H1 (cell line): Measurements from ENCODE around the gene RASGEF1B. TPM values are rescaled to one million over a fixed set of nuclear protein-coding genes. Genes with fewer than 3 reads are reported as not detected.

Experiments used
- CTCF ChIA-PET: fragments of 300-600 bp; sonication (Branson Sonifier 250); formaldehyde crosslinking; loops from one replicate; lab custom pipeline; 2021; ENCODE audit not compliant: partially characterized antibody; lab: Charles Lee
- POLR2A ChIA-PET: fragments of 300-600 bp; sonication (Branson Sonifier 250); formaldehyde crosslinking; loops from one replicate; lab custom pipeline; 2021; ENCODE audit warnings: inconsistent platforms; ENCODE audit not compliant: partially characterized antibody; lab: Charles Lee
- DNase-seq, 2 experiments: peaks; one replicate each; pipeline versions ENCODE4 v3.0.0 to v3.0.0-alpha.2; 2010 to 2022; ENCODE audit warnings: low spot score in 2 of 2, low read depth in 1 of 2, mixed read lengths in 1 of 2
- FAIRE-seq: peaks from 2 replicates; lab custom pipeline; 2011; peaks lifted over from hg19 to GRCh38; lab: Jason Lieb, UNC
- H2AFZ ChIP-seq: 2 replicates; pipeline ENCODE4 v1.8.1; 2012; ENCODE audit warnings: low read length, inconsistent platforms
- H2AK5ac ChIP-seq: 2 replicates; pipeline ENCODE4 v1.6.1; 2013; ENCODE audit warnings: low read depth, low read length
- H2BK120ac ChIP-seq: replicated peaks from 2 replicates; pipeline ENCODE3; 2013; ENCODE audit warnings: low read depth, low read length, inconsistent platforms
- H2BK12ac ChIP-seq: 2 replicates; pipeline ENCODE4 v1.6.1; 2013; ENCODE audit warnings: low read depth, low read length
- H2BK15ac ChIP-seq: 2 replicates; pipeline ENCODE4 v1.6.1; 2013; ENCODE audit warnings: low read length
- H2BK20ac ChIP-seq: 2 replicates; pipeline ENCODE4 v1.6.1; 2013; ENCODE audit warnings: low read length
- H2BK5ac ChIP-seq: 2 replicates; pipeline ENCODE4 v1.6.1; 2013; ENCODE audit warnings: low read depth, low read length
- H3K14ac ChIP-seq: 2 replicates; pipeline ENCODE4 v1.6.1; 2013; ENCODE audit warnings: inconsistent platforms; ENCODE audit not compliant: insufficient read length
- H3K18ac ChIP-seq: 2 replicates; pipeline ENCODE4 v1.6.1; 2013; ENCODE audit warnings: low read length; ENCODE audit errors: extremely low read depth
- H3K23ac ChIP-seq: 2 replicates; pipeline ENCODE4 v1.6.1; 2013; ENCODE audit warnings: inconsistent platforms; ENCODE audit not compliant: insufficient read length
- H3K23me2 ChIP-seq: 2 replicates; pipeline ENCODE4 v1.6.1; 2013; ENCODE audit warnings: low read depth, low read length
- H3K27ac ChIP-seq: 2 replicates; pipeline ENCODE4 v1.6.1; 2011; ENCODE audit warnings: low read depth, low read length, inconsistent platforms
- H3K27me3 ChIP-seq, 4 experiments: replicated peaks in 1 of 4; 1 replicate in 1 of 4; 2 replicates in 3 of 4; pipeline versions ENCODE4 v1.6.1 to v1.8.1; 2011 to 2013; ENCODE audit warnings: low read length in 3 of 4, mild to moderate bottlenecking in 3 of 4, inconsistent platforms in 2 of 4, mixed read lengths in 2 of 4, moderate library complexity in 1 of 4; ENCODE audit not compliant: control insufficient read depth in 3 of 4, insufficient read depth in 3 of 4; ENCODE audit errors: extremely low read depth in 1 of 4
- H3K36me3 ChIP-seq, 4 experiments: 2 replicates each; pipeline versions ENCODE4 v1.6.1 to v1.8.1; 2011 to 2013; ENCODE audit warnings: mild to moderate bottlenecking in 4 of 4, low read length in 3 of 4, moderate library complexity in 2 of 4, control low read depth in 1 of 4, inconsistent platforms in 1 of 4; ENCODE audit not compliant: insufficient read depth in 4 of 4, control insufficient read depth in 2 of 4
- H3K4ac ChIP-seq: replicated peaks from 2 replicates; pipeline ENCODE3; 2013; ENCODE audit warnings: low read length, low read depth, mixed read lengths, inconsistent platforms; ENCODE audit not compliant: insufficient read length
- H3K4me1 ChIP-seq, 4 experiments: replicated peaks in 1 of 4; 1 replicate in 1 of 4; 2 replicates in 3 of 4; pipeline versions ENCODE4 v1.6.1 to v1.8.1; 2011 to 2013; ENCODE audit warnings: low read length in 3 of 4, inconsistent platforms in 2 of 4, mixed read lengths in 1 of 4; ENCODE audit not compliant: insufficient read depth in 4 of 4, control insufficient read depth in 3 of 4
- H3K4me2 ChIP-seq, 2 experiments: 2 replicates each; pipeline versions ENCODE4 v1.6.1 to v1.8.1; 2011 to 2013; ENCODE audit warnings: low read depth in 2 of 2, low read length in 2 of 2, control low read depth in 1 of 2, inconsistent platforms in 1 of 2, mild to moderate bottlenecking in 1 of 2; ENCODE audit not compliant: insufficient read depth in 1 of 2
- H3K4me3 ChIP-seq, 4 experiments: fragments of 200-600, 300-600 bp in 1 of 4; sonication (generic), shearing (Covaris generic), sonication (Bioruptor Twin) in 1 of 4; 2 replicates each; pipeline versions ENCODE4 v1.5.1 to v1.8.1; 2011 to 2016; ENCODE audit warnings: low read length in 4 of 4, low read depth in 3 of 4, control low read depth in 2 of 4, inconsistent platforms in 2 of 4, mild to moderate bottlenecking in 2 of 4, mixed read lengths in 1 of 4, moderate library complexity in 1 of 4; ENCODE audit not compliant: insufficient read depth in 2 of 4; ENCODE audit errors: extremely low read depth in 1 of 4
- H3K56ac ChIP-seq: replicated peaks from 2 replicates; pipeline ENCODE3; 2013; ENCODE audit warnings: low read depth, mild to moderate bottlenecking, mixed read lengths, low read length, inconsistent platforms; ENCODE audit not compliant: insufficient read length
- H3K79me1 ChIP-seq: 2 replicates; pipeline ENCODE4 v1.6.1; 2013; ENCODE audit warnings: low read depth, low read length, control low read depth
- H3K79me2 ChIP-seq, 2 experiments: 2 replicates each; pipeline versions ENCODE4 v1.6.1 to v1.8.1; 2012 to 2013; ENCODE audit warnings: low read length in 2 of 2, mild to moderate bottlenecking in 2 of 2, inconsistent platforms in 1 of 2; ENCODE audit not compliant: insufficient read depth in 2 of 2, control insufficient read depth in 1 of 2
- H3K9ac ChIP-seq, 4 experiments: replicated peaks in 1 of 4; 1 replicate in 1 of 4; 2 replicates in 3 of 4; pipeline versions ENCODE4 v1.6.1 to v1.8.1; 2011 to 2013; ENCODE audit warnings: low read depth in 3 of 4, low read length in 3 of 4, control low read depth in 2 of 4, mild to moderate bottlenecking in 2 of 4, moderate library complexity in 2 of 4, inconsistent platforms in 1 of 4; ENCODE audit errors: extremely low read depth in 1 of 4
- H3K9me3 ChIP-seq, 2 experiments: 2 replicates each; pipeline versions ENCODE4 v1.6.1 to v1.8.1; 2012 to 2013; ENCODE audit warnings: mild to moderate bottlenecking in 2 of 2, moderate library complexity in 2 of 2, control low read depth in 1 of 2, inconsistent platforms in 1 of 2, low read depth in 1 of 2, low read length in 1 of 2, mixed read lengths in 1 of 2; ENCODE audit not compliant: insufficient read depth in 2 of 2
- H4K20me1 ChIP-seq, 2 experiments: replicated peaks in 1 of 2; 2 replicates each; pipeline versions ENCODE3 to v1.8.1; 2011 to 2013; ENCODE audit warnings: inconsistent platforms in 2 of 2, low read length in 2 of 2, mild to moderate bottlenecking in 1 of 2; ENCODE audit not compliant: insufficient read depth in 2 of 2, control insufficient read depth in 1 of 2
- H4K5ac ChIP-seq: 2 replicates; pipeline ENCODE4 v1.6.1; 2013; ENCODE audit warnings: low read length, low read depth, mixed read lengths, inconsistent platforms; ENCODE audit not compliant: insufficient read length
- H4K8ac ChIP-seq: 2 replicates; pipeline ENCODE4 v1.8.0; 2013; ENCODE audit warnings: mild to moderate bottlenecking, moderate library complexity, low read length, inconsistent platforms; ENCODE audit not compliant: insufficient read depth; ENCODE audit errors: extremely low read depth
- H4K91ac ChIP-seq: replicated peaks from 2 replicates; pipeline ENCODE3; 2013; ENCODE audit warnings: low read length, mixed read lengths, inconsistent platforms; ENCODE audit not compliant: insufficient read length
- ASH2L ChIP-seq: fragments of 200-600, 300-600 bp; sonication (generic); IDR thresholded peaks from one replicate; pipeline ENCODE4 v1.7.1; 2017; ENCODE audit warnings: low read length
- ATF2 ChIP-seq: IDR thresholded peaks from 2 replicates; pipeline ENCODE4 v1.6.1; 2012; ENCODE audit warnings: low read length, inconsistent platforms
- CEBPB ChIP-seq: IDR thresholded peaks from 2 replicates; pipeline ENCODE4 v1.6.1; 2012; ENCODE audit warnings: low read depth, low read length
- JUN ChIP-seq: IDR thresholded peaks from 2 replicates; pipeline ENCODE4 v1.6.1; 2011; ENCODE audit warnings: low read depth, mild to moderate bottlenecking, improper control_type of control experiment, low read length
- KDM5A ChIP-seq: fragments of 200-600 bp; IDR thresholded peaks from 2 replicates; pipeline ENCODE4 v1.7.1; 2012; ENCODE audit warnings: mild to moderate bottlenecking, low read length, inconsistent platforms, mixed read lengths
- SIRT6 ChIP-seq: IDR thresholded peaks from one replicate; pipeline ENCODE4 v1.7.1; 2012; ENCODE audit warnings: low read length, inconsistent platforms
- TAF1 ChIP-seq: IDR thresholded peaks from 2 replicates; pipeline ENCODE4 v1.6.1; 2011; ENCODE audit warnings: mild to moderate bottlenecking, low read depth, low read length
- WGBS, 2 experiments: shearing (Covaris generic) in 1 of 2; methylation state at CpG; one replicate each; pipeline versions ENCODE4 v1.1.6 to v1.1.7; 2013 to 2015; ENCODE audit warnings: low lambda C conversion rate in 2 of 2, mixed read lengths in 2 of 2, inconsistent platforms in 1 of 2, low coverage in 1 of 2, missing lambda C conversion rate in 1 of 2; ENCODE audit not compliant: insufficient replicate concordance in 2 of 2, insufficient coverage in 1 of 2, insufficient read length in 1 of 2; ENCODE audit errors: extremely low coverage in 1 of 2, missing lambda C conversion rate in 1 of 2; 5-methylcytosine and 5-hydroxymethylcytosine counted together
- polyA plus RNA-seq, 7 experiments: library from polyadenylated mRNA; depleted of rRNA in 3 of 7; stranded (reverse) in 5 of 7; unstranded in 2 of 7; fragments of >200 nt in 5 of 7; fragments of 200-250 nt in 2 of 7; gene quantifications; 1 replicate in 5 of 7; 2 replicates in 1 of 7; 4 replicates in 1 of 7; pipeline versions ENCODE4 v1.2.1 to v1.2.3, GENCODE V29; 2011 to 2013; ENCODE audit warnings: missing spikeins in 2 of 7, mixed read lengths in 2 of 7
- total RNA-seq: library from RNA; stranded (reverse); fragmentation: NEBNext Ultra II Directional; extraction: Animal tissue kit (Norgen Biotek cat#: 25700); gene quantifications from 2 replicates; pipeline ENCODE4 v1.2.1, GENCODE V29; 2021

Gene RASGEF1B
- total and polyA plus RNA-seq, 2 of the 8 experiments (the other 6 are each of a cell fraction or from before 2014, with no cell fraction given), result 1.6 to 4.7 TPM

- DNase-seq, result no peak
- no peak overlapping the region for H2BK5ac ChIP-seq
- H4K8ac ChIP-seq, result no peak overlapping the region
- H3K9ac ChIP-seq, result no peak overlapping the region
- CTCF ChIA-PET, result interaction anchor here (0.6 to 1.3 kb wide), 4 partner anchors 9 to 45 kb away, joined by 3 read pairs; no protein-coding TSS in a partner anchor
- H4K20me1 ChIP-seq, result no peaks in the 10 kb centered on the region
- WGBS, 2 experiments, result 91% methylated on average over 2 of the region's 2 CpGs; no CpG with 5 or more reads in 1 of the 2 experiments
- no peaks in the 10 kb centered on the region for H3K79me2 ChIP-seq
- no peak overlapping the region for H3K23ac ChIP-seq
- no peak overlapping the region for H3K27ac ChIP-seq
- no peak overlapping the region for H2BK15ac ChIP-seq
- H3K36me3 ChIP-seq, result no peaks in the 10 kb centered on the region; a peak in 1 of 8 replicates
- H3K4me1 ChIP-seq, result peaks cover 2 to 10% (median 5%) of the 10 kb centered on the region in 4 experiments; a peak in 6 of 7 replicates
- no peak overlapping the region for H3K56ac ChIP-seq
- H3K79me1 ChIP-seq, result no peaks in the 10 kb centered on the region
- H4K5ac ChIP-seq, result no peak overlapping the region
- FAIRE-seq, result no peak
- no peak overlapping the region for H2AK5ac ChIP-seq
- H3K4me3 ChIP-seq, result no peak overlapping the region
- no peaks in the 10 kb centered on the region for H3K27me3 ChIP-seq
- POLR2A ChIA-PET, result no interaction called here
- H2BK120ac ChIP-seq, result no peak overlapping the region
- H2AFZ ChIP-seq, result no peak overlapping the region
- no peak overlapping the region for H4K91ac ChIP-seq
- no peak overlapping the region for H2BK12ac ChIP-seq
- H3K14ac ChIP-seq, result no peak overlapping the region
- no peak overlapping the region for H3K4me2 ChIP-seq
- H3K23me2 ChIP-seq, result peaks cover 4% of the 10 kb centered on the region; the same call in 1 of the 2 replicates
- H3K9me3 ChIP-seq, result no peaks in the 10 kb centered on the region
- H2BK20ac ChIP-seq, result no peak overlapping the region
- H3K4ac ChIP-seq, result no peak overlapping the region
- H3K18ac ChIP-seq, result no peak overlapping the region
- TF ChIP-seq JUN (no peak), TAF1 (no peak), CEBPB (no peak), SIRT6 (no peak), ATF2 (no peak), ASH2L (no peak), KDM5A (no peak)
Observed at GRCh38 chr4:81508411-81509185, 36.9 kb upstream of the RASGEF1B start.
